HepG2 (cell line): ENCODE data around the gene CENPW. TPM values are rescaled to one million over a fixed set of nuclear protein-coding genes. Genes with fewer than 3 reads are reported as not detected.

ENCODE experiments used
- ATAC-seq: fragments of 200-7000 bp; cut with Tn5 transposase; 3 replicates; pipeline ENCODE4 v1.9.1; 2020; ENCODE audit warnings: mild to moderate bottlenecking, moderate library complexity
- BruUV-seq: library from RNA; stranded (reverse); fragments of 400-500 nt; replicated peaks from 2 replicates; lab custom pipeline; 2021; lab: Mats Ljungman, UMichigan
- CTCF ChIA-PET: fragments of 300-600 bp; formaldehyde crosslinking; extraction: SDS; loops from one replicate; lab custom pipeline; 2021; ENCODE audit warnings: low total read pairs, inconsistent platforms, low intra/inter-chr PET ratio; lab: Yijun Ruan, JAX
- POLR2A ChIA-PET: fragments of 350-600 bp; sonication (Branson Sonifier 250); formaldehyde crosslinking; loops from one replicate; lab custom pipeline; 2020; ENCODE audit warnings: antibody characterized with exemption, inconsistent platforms; lab: Yijun Ruan, JAX
- DNase-seq: peaks from one replicate; pipeline ENCODE4 v3.0.0-alpha.2; 2015; ENCODE audit warnings: low spot score
- FAIRE-seq: peaks from 3 replicates; lab custom pipeline; 2011; peaks lifted over from hg19 to GRCh38; lab: Jason Lieb, UNC
- H2AFZ ChIP-seq: one replicate; pipeline ENCODE4 v1.6.1; 2011; ENCODE audit warnings: low read length, inconsistent platforms
- H3K27ac ChIP-seq: fragments of 300-600 bp; 3 replicates; pipeline ENCODE4 v1.8.0; 2011; ENCODE audit warnings: mixed run types, mild to moderate bottlenecking, mixed read lengths, low read length, inconsistent platforms; ENCODE audit not compliant: insufficient read depth; ENCODE audit errors: extremely low read length
- H3K27me3 ChIP-seq, 2 experiments: fragments of 200-600 bp in 1 of 2; 2 replicates in 1 of 2; 3 replicates in 1 of 2; pipeline versions ENCODE4 v1.6.0 to v1.8.0; 2011; ENCODE audit warnings: low read length in 2 of 2, mild to moderate bottlenecking in 2 of 2, moderate library complexity in 2 of 2, inconsistent platforms in 1 of 2; ENCODE audit not compliant: insufficient read depth in 2 of 2, control insufficient read depth in 1 of 2
- H3K36me3 ChIP-seq, 2 experiments: fragments of 200-600 bp in 1 of 2; replicated peaks in 1 of 2; 2 replicates in 1 of 2; 3 replicates in 1 of 2; pipeline versions ENCODE4 v1.5.1 to v1.8.0; 2011; ENCODE audit warnings: low read length in 2 of 2, inconsistent platforms in 1 of 2; ENCODE audit not compliant: insufficient read depth in 2 of 2, control insufficient read depth in 1 of 2
- H3K4me1 ChIP-seq: 2 replicates; pipeline ENCODE4 v1.5.1; 2012; ENCODE audit warnings: low read length, inconsistent platforms; ENCODE audit not compliant: insufficient read depth
- H3K4me2 ChIP-seq: 2 replicates; pipeline ENCODE4 v1.6.0; 2011; ENCODE audit warnings: low read depth, low read length, inconsistent platforms
- H3K4me3 ChIP-seq, 3 experiments: fragments of 200-600 bp in 1 of 3; sonication (generic), shearing (Covaris generic) in 1 of 3; replicated peaks in 1 of 3; 2 replicates each; pipeline ENCODE4 v1.5.1; 2011 to 2016; ENCODE audit warnings: low read length in 3 of 3, inconsistent platforms in 2 of 3, low read depth in 2 of 3, mild to moderate bottlenecking in 2 of 3, control low read depth in 1 of 3, mixed read lengths in 1 of 3; ENCODE audit not compliant: insufficient read depth in 1 of 3
- H3K79me2 ChIP-seq: one replicate; pipeline ENCODE4 v1.6.1; 2011; ENCODE audit warnings: low read length, inconsistent platforms; ENCODE audit not compliant: insufficient read depth
- H3K9ac ChIP-seq: 2 replicates; pipeline ENCODE4 v1.6.0; 2011; ENCODE audit warnings: mild to moderate bottlenecking, low read depth, low read length, inconsistent platforms; ENCODE audit not compliant: insufficient read depth
- H3K9me3 ChIP-seq: 2 replicates; pipeline ENCODE4 v1.5.1; 2012; ENCODE audit warnings: mild to moderate bottlenecking, low read length
- H4K20me1 ChIP-seq: 2 replicates; pipeline ENCODE4 v1.6.0; 2011; ENCODE audit warnings: inconsistent platforms, mild to moderate bottlenecking, low read length, moderate library complexity; ENCODE audit not compliant: insufficient read depth
- ARID3A ChIP-seq: IDR thresholded peaks from 2 replicates; pipeline ENCODE4 v1.6.1; 2012; ENCODE audit warnings: low read depth, low read length, improper control_type of control experiment
- ARID5B ChIP-seq: IDR thresholded peaks from 2 replicates; pipeline ENCODE4 v1.4.0; 2020; ENCODE audit warnings: mild to moderate bottlenecking, missing genetic modification reagents
- CCAR2 ChIP-seq: fragments of 200-400 bp; formaldehyde crosslinking; optimal IDR thresholded peaks from 2 replicates; pipeline ENCODE3; 2018; ENCODE audit warnings: low read depth, mild to moderate bottlenecking, low read length, moderate library complexity
- FOXA3 ChIP-seq: IDR thresholded peaks from 2 replicates; pipeline ENCODE4 v1.6.1; 2016; ENCODE audit warnings: missing genetic modification reagents, missing compliant biosample characterization
- GATAD2A ChIP-seq: IDR thresholded peaks from 2 replicates; pipeline ENCODE4 v1.6.1; 2016
- HNF4A ChIP-seq: sonication (generic); formaldehyde crosslinking; IDR thresholded peaks from 2 replicates; pipeline ENCODE4 v1.4.0; 2020; ENCODE audit warnings: missing genetic modification reagents
- MAFG ChIP-seq: sonication (generic); formaldehyde crosslinking; IDR thresholded peaks from 2 replicates; pipeline ENCODE4 v1.5.1; 2020; ENCODE audit warnings: mild to moderate bottlenecking, missing genetic modification reagents
- RFXAP ChIP-seq: sonication (generic); formaldehyde crosslinking; IDR thresholded peaks from 2 replicates; pipeline ENCODE4 v1.4.0; 2020; ENCODE audit warnings: missing genetic modification reagents, borderline replicate concordance
- SP4 ChIP-seq: sonication (generic); formaldehyde crosslinking; IDR thresholded peaks from 2 replicates; pipeline ENCODE4 v1.8.1; 2023; ENCODE audit warnings: mild to moderate bottlenecking, missing genetic modification reagents
- TIGD3 ChIP-seq: sonication (generic); formaldehyde crosslinking; IDR thresholded peaks from 2 replicates; pipeline ENCODE4 v1.5.1; 2020; ENCODE audit warnings: mild to moderate bottlenecking, missing genetic modification reagents, borderline replicate concordance
- ZNF232 ChIP-seq: sonication (generic); formaldehyde crosslinking; IDR thresholded peaks from 2 replicates; pipeline ENCODE4 v1.4.0; 2020; ENCODE audit warnings: missing genetic modification reagents, borderline replicate concordance
- ZNF263 ChIP-seq: sonication (generic); formaldehyde crosslinking; IDR thresholded peaks from 2 replicates; pipeline ENCODE4 v1.4.0; 2020; ENCODE audit warnings: missing genetic modification reagents
- ZNF629 ChIP-seq: sonication (generic); formaldehyde crosslinking; conservative IDR thresholded peaks from 2 replicates; pipeline ENCODE4 v1.5.0; 2020; ENCODE audit warnings: missing genetic modification reagents
- ZNF660 ChIP-seq: sonication (generic); formaldehyde crosslinking; IDR thresholded peaks from 2 replicates; pipeline ENCODE4 v1.5.1; 2020; ENCODE audit warnings: mild to moderate bottlenecking, low read depth, missing genetic modification reagents, borderline replicate concordance
- ZNF772 ChIP-seq: sonication (generic); formaldehyde crosslinking; IDR thresholded peaks from 2 replicates; pipeline ENCODE4 v1.5.0; 2020; ENCODE audit warnings: mild to moderate bottlenecking, missing genetic modification reagents
- ZSCAN20 ChIP-seq: sonication (generic); formaldehyde crosslinking; IDR thresholded peaks from 2 replicates; pipeline ENCODE4 v1.4.0; 2020; ENCODE audit warnings: missing genetic modification reagents, mild to moderate bottlenecking, borderline replicate concordance
- WGBS: methylation state at CpG from one replicate; pipeline ENCODE4 v1.1.6; 2017; ENCODE audit warnings: low lambda C conversion rate; 5-methylcytosine and 5-hydroxymethylcytosine counted together
- in situ Hi-C: cut with HindIII; loops from 2 replicates; pipeline ENCODE4 v1.10.0; 2017; ENCODE audit warnings: low pct_unique_long_range_greater_than_20kb; ENCODE audit not compliant: extremely low pct_ligation_motif_present
- intact Hi-C: fragments of 100-400 bp; cut with micrococcal nuclease; formaldehyde crosslinking; loops from one replicate; pipeline ENCODE4 v1.10.0; 2022; ENCODE audit not compliant: unreplicated experiment
- polyA plus RNA-seq, 8 experiments: library from polyadenylated mRNA; depleted of rRNA in 3 of 8; stranded (reverse) in 7 of 8; unstranded in 1 of 8; fragments of >200 nt; fragmentation: Illumina TruSeq in 4 of 8; extraction: Trizol in 4 of 8; gene quantifications; 2 replicates each; pipeline versions ENCODE4 v1.2.1 to v1.2.3, GENCODE V29; 2011 to 2016; ENCODE audit warnings: low read depth in 4 of 8, missing spikeins in 1 of 8, mixed read lengths in 1 of 8; ENCODE audit not compliant: insufficient read depth in 1 of 8
- total RNA-seq, 5 experiments: library from RNA; depleted of rRNA; stranded (reverse); fragments of >200 nt; fragmentation: Illumina TruSeq; extraction: Trizol; gene quantifications; 2 replicates each; pipeline ENCODE4 v1.2.3, GENCODE V29; 2016; ENCODE audit warnings: low read depth in 1 of 5

CENPW gene
- total and polyA plus RNA-seq, 2 of the 13 experiments (the other 11 are each of a cell fraction or from before 2014, with no cell fraction given), result 8.6 to 94.7 TPM

- no peak overlapping the region for H3K9ac ChIP-seq
- no peaks in the 10 kb centered on the region for H3K27me3 ChIP-seq
Measured at GRCh38 chr6:126376682-126377081, 36.8 kb downstream of the CENPW start.

GRCh38 chr6:126377594-126378153 is 37.8 kb downstream of the CENPW start:
- intact Hi-C loops, result no loop called here
- POLR2A ChIA-PET, result no interaction called here
- TF ChIP-seq ARID5B (0 out of 2 replicates have a peak, but pooled peaks have one; percentile 15), FOXA3 (CRISPR knock-in tag) (0 out of 2 replicates have a peak, but pooled peaks have one; percentile 20), GATAD2A (CRISPR knock-in tag) (no peak), ARID3A (no peak), HNF4A (CRISPR knock-in tag) (peak; percentile 23; the same call in 1 of the 2 replicates)

More at GRCh38 chr6:126376682-126377081, 36.8 kb downstream of the CENPW start:
- ChIA-PET CTCF (no interaction called here), POLR2A (no interaction called here)
- Histone ChIP-seq H3K27ac (no peak overlapping the region), H3K9me3 (peaks cover 6% of the 10 kb centered on the region; the same call in 1 of the 2 replicates), H2AFZ (no peak overlapping the region), H3K79me2 (no peaks in the 10 kb centered on the region), H3K36me3 (no peaks in the 10 kb centered on the region), H3K4me3 (no peak overlapping the region)
- WGBS, result 98% methylated on average over 2 of the region's 2 CpGs
- FAIRE-seq, result no peak
- in situ Hi-C loops (no loop called here), intact Hi-C loops (no loop called here)
- no peak for ATAC-seq
- BruUV-seq, result no TSS peak
- no peak for DNase-seq
- TF ChIP-seq SP4, result no peak
- TF ChIP-seq ZNF232 (CRISPR knock-in tag), result no peak
- no peak for TF ChIP-seq MAFG (CRISPR knock-in tag)
- no peak for TF ChIP-seq ZNF772
- no peak for TF ChIP-seq TIGD3 (CRISPR knock-in tag)
- TF ChIP-seq RFXAP (CRISPR knock-in tag), result no peak
- TF ChIP-seq ZNF629 (CRISPR knock-in tag), result no peak
- TF ChIP-seq ZNF660, result no peak
- TF ChIP-seq CCAR2, result no peak
- TF ChIP-seq ZNF263 (CRISPR knock-in tag), result no peak
- no peak for TF ChIP-seq ZSCAN20 (CRISPR knock-in tag)
- TF ChIP-seq, all 625 proteins: peak for 0
- no peak overlapping the region for H3K4me2 ChIP-seq
- peaks cover 26% of the 10 kb centered on the region for H3K4me1 ChIP-seq
- H4K20me1 ChIP-seq, result no peaks in the 10 kb centered on the region

More at GRCh38 chr6:126377594-126378153, 37.8 kb downstream of the CENPW start:
- Histone ChIP-seq H3K4me2 (no peak overlapping the region), H3K4me1 (peaks cover 26% of the 10 kb centered on the region), H3K79me2 (no peaks in the 10 kb centered on the region), H3K9me3 (peaks cover 6% of the 10 kb centered on the region; the same call in 1 of the 2 replicates), H3K27me3 (no peaks in the 10 kb centered on the region), H3K27ac (no peak overlapping the region), H3K4me3 (no peak overlapping the region), H2AFZ (no peak overlapping the region), H4K20me1 (no peaks in the 10 kb centered on the region), H3K36me3 (no peaks in the 10 kb centered on the region), H3K9ac (no peak overlapping the region)
- FAIRE-seq (peak; percentile 32), DNase-seq (peak; percentile 33), ATAC-seq (peak; percentile 39)
- WGBS, result 75% methylated on average over 2 of the region's 2 CpGs
- BruUV-seq, result no TSS peak
- CTCF ChIA-PET, result no interaction called here
- in situ Hi-C loops, result no loop called here
